ENCODE measurements around the gene ZFAND2A.

Gene ZFAND2A

DNA sequence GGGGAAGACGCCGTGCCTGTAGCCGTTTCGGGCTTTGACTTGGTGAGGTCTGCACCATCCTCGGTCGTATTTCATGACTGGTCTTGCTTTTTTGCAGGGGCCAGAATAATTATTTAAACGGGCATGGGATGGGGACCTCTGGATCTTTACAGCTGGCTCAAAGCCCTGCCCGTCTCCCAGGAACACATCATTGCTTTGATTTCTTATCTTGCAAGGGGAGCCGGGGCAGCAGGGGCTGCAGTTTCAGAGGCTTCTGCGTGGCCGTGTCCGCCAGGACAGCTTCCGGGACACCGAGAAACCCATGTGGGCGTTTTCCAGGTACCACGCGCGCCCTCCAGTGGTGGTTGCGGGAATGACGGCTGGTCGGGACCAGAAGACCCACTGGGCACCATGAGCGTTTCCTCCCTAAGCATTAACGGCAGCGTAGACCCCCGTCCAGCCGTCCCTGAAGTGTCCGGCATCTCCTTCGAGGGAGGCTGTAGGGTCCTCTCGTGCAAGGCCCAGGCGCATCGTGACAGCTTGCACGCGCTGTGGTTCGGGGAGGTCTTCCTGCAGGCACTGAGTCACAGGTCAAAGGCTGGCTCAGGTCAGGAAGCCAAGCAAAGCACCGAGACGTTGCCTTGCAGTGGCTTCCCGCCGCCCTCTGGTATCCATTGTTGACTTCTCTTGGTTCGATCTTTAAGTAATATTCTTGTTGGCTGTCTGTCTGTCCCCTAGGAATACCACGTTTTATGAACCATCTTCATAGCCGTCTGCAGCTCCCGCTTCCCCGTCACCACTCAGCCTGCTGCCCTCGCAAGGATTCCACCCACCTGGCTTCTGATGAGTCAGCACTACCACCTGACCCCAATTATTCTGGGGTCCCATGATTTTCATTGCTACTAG lies 16.2 kb upstream of the ZFAND2A start:
- no peak for TF ChIP-seq FOXM1 (IDR thresholded peaks at IDR 0.05; ENCODE audit: borderline replicate concordance, low read depth)
- peak; percentile 42; the same call in 1 of the 2 replicates for TF ChIP-seq YY1 (IDR thresholded peaks at IDR 0.05; ENCODE audit: low read depth)
- peak; percentile 67; the same call in 1 of the 2 replicates for TF ChIP-seq EGR1 (IDR thresholded peaks at IDR 0.05)
- TF ChIP-seq, protein P1, sequence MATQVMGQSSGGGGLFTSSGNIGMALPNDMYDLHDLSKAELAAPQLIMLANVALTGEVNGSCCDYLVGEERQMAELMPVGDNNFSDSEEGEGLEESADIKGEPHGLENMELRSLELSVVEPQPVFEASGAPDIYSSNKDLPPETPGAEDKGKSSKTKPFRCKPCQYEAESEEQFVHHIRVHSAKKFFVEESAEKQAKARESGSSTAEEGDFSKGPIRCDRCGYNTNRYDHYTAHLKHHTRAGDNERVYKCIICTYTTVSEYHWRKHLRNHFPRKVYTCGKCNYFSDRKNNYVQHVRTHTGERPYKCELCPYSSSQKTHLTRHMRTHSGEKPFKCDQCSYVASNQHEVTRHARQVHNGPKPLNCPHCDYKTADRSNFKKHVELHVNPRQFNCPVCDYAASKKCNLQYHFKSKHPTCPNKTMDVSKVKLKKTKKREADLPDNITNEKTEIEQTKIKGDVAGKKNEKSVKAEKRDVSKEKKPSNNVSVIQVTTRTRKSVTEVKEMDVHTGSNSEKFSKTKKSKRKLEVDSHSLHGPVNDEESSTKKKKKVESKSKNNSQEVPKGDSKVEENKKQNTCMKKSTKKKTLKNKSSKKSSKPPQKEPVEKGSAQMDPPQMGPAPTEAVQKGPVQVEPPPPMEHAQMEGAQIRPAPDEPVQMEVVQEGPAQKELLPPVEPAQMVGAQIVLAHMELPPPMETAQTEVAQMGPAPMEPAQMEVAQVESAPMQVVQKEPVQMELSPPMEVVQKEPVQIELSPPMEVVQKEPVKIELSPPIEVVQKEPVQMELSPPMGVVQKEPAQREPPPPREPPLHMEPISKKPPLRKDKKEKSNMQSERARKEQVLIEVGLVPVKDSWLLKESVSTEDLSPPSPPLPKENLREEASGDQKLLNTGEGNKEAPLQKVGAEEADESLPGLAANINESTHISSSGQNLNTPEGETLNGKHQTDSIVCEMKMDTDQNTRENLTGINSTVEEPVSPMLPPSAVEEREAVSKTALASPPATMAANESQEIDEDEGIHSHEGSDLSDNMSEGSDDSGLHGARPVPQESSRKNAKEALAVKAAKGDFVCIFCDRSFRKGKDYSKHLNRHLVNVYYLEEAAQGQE (IDR thresholded peaks at IDR 0.05; ENCODE audit: low read depth) = no peak
- TF ChIP-seq EP300 (IDR thresholded peaks at IDR 0.05; ENCODE audit: borderline replicate concordance) = no peak
- peak; percentile 72 for TF ChIP-seq ZBTB7A (IDR thresholded peaks at IDR 0.05; ENCODE audit: low read depth)
- TF ChIP-seq TAF1 (IDR thresholded peaks at IDR 0.05; ENCODE audit: low read depth) = peak; percentile 44; the same call in 1 of the 2 replicates
- TF ChIP-seq RAD21 (IDR thresholded peaks at IDR 0.05; ENCODE audit: low read depth) = peak; percentile 71
- no peak for TF ChIP-seq NFIC (IDR thresholded peaks at IDR 0.05)
- peak; percentile 64 for TF ChIP-seq MAX (IDR thresholded peaks at IDR 0.05)

- TF ChIP-seq FOXM1 (IDR thresholded peaks at IDR 0.05; ENCODE audit: borderline replicate concordance, low read depth) = no peak
Observed at GRCh38 chr7:1175597-1175966, 15.6 kb upstream of the ZFAND2A start.

DNA sequence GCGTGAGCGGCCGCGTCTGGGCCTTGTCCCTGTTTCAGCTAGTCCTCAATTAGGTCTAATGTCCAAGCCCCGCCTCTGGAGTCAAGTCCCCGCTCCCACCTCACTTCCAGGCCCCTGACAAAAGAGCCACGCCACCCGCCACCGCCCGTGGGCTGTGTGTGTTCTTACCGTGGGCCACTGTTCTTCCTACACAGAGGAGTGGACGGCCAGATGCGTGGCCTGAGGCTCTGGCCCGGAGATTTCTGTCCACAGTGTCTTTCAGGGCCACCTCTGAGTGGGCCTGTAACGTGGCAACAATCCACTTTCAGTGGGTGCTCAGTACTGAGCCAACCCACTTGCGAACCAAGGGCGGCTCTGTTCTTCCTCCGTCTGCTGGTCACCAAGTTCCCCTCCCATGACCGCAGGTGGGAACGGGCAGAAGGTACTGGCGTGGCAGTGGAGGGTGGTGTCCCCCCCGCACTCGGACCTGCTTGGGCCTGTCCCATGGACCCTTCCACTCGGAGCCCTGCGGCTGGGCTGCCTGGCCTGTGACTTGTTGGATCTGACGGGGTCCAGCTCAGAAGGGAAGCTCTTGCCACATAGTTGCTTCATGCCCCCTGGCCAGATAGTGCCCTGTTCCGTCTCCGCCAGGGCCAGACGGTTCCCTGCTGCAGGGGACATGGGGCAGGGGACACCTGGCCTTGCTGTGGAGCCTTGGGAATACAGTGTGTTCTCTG lies 15.0 kb upstream of the ZFAND2A start:
- TF ChIP-seq TAF1 (IDR thresholded peaks at IDR 0.05; ENCODE audit: low read depth) (no peak), RAD21 (IDR thresholded peaks at IDR 0.05; ENCODE audit: low read depth) (no peak), ZBTB7A (IDR thresholded peaks at IDR 0.05; ENCODE audit: low read depth) (no peak)

GRCh38 chr7:1174002-1174401 lies 14.0 kb upstream of the ZFAND2A start:
- TF ChIP-seq EP300 (IDR thresholded peaks at IDR 0.05; ENCODE audit: borderline replicate concordance) = no peak
- no peak for TF ChIP-seq CREB1 (IDR thresholded peaks at IDR 0.05; ENCODE audit: low read depth)
- TF ChIP-seq, protein P1 (IDR thresholded peaks at IDR 0.05; ENCODE audit: low read depth) = no peak
- TF ChIP-seq TAF1 (IDR thresholded peaks at IDR 0.05; ENCODE audit: low read depth) = no peak
- TF ChIP-seq YY1 (IDR thresholded peaks at IDR 0.05; ENCODE audit: low read depth) = no peak
- TF ChIP-seq EGR1 (IDR thresholded peaks at IDR 0.05) = no peak
- no peak for TF ChIP-seq USF1 (IDR thresholded peaks at IDR 0.05)
- TF ChIP-seq CEBPB (IDR thresholded peaks at IDR 0.05) = no peak
- TF ChIP-seq TCF12 (IDR thresholded peaks at IDR 0.05; ENCODE audit: low read depth) = no peak
- TF ChIP-seq NFIC (IDR thresholded peaks at IDR 0.05) = no peak
- TF ChIP-seq RAD21 (IDR thresholded peaks at IDR 0.05; ENCODE audit: low read depth) = no peak
- TF ChIP-seq MAX (IDR thresholded peaks at IDR 0.05) = no peak
- no peak for TF ChIP-seq FOXM1 (IDR thresholded peaks at IDR 0.05; ENCODE audit: borderline replicate concordance, low read depth)
- no peak for TF ChIP-seq ZBTB7A (IDR thresholded peaks at IDR 0.05; ENCODE audit: low read depth)

DNA sequence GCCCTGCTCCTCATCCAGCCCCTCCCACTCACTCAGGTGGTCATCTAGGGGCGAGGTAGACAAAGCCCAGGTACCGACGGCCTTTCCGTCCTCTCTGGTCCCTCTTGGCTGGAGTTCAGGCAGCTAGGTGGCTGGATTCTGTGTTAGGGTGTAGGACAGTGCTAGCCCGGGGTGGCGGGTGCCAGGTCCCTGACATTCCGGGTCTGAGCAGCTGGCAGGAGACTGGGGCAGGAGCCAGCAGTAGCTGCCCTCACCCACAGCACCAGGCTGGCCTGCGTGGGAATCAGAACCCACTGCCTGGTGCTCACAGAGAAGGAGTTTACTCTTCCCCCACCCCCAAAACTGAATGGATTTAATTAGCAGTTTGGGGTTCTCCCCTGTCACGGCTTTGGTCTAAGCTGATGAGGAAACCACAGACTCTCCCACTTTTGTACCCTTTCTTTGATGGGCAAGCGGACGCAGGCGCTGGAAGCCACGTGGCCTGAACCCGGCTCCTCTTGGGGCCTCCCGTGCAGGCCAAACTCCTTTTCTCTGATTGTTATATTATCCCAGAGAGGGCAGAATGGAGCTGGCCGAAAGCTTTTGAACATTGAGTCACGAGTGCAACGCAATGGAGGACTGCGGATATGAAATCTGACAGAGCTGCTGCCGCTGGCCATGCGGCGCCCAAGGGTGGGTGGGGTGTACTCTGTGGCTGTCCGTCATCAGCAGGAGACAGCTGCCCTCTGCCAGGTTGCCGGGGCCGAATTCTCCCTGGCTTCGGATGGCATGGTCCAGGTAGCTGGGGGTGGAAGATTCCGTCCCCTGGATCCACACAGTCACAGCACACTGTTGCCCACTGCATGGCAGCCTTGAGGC lies 12.9 kb upstream of the ZFAND2A start:
- TF ChIP-seq ZBTB7A (IDR thresholded peaks at IDR 0.05; ENCODE audit: low read depth) (no peak), RAD21 (IDR thresholded peaks at IDR 0.05; ENCODE audit: low read depth) (no peak), EGR1 (IDR thresholded peaks at IDR 0.05) (no peak), FOXM1 (IDR thresholded peaks at IDR 0.05; ENCODE audit: borderline replicate concordance, low read depth) (no peak)
- TF ChIP-seq, protein P1 (IDR thresholded peaks at IDR 0.05; ENCODE audit: low read depth) = no peak

Measured in Ishikawa (cell line).